Endothelial cell of umbilical vein (primary cell): ENCODE data around the gene TERT. TPM values are rescaled to one million over a fixed set of nuclear protein-coding genes. Genes with fewer than 3 reads are reported as not detected.
"Not testable (repeated sequence)": the region's sequence is repeated elsewhere in the genome, so short reads cannot be mapped to it uniquely, and the experiment has no call there.

Experiments used
- BruUV-seq: library from RNA; stranded (reverse); fragments of 400-500 nt; replicated peaks from 2 replicates; lab custom pipeline; 2021; lab: Mats Ljungman, UMichigan
- CTCF ChIA-PET: fragments of 300-600, 350-600 bp; sonication (Branson Sonifier 250); formaldehyde crosslinking; loops from one replicate; lab custom pipeline; 2021; ENCODE audit warnings: antibody characterized with exemption, inconsistent platforms; lab: Charles Lee
- POLR2A ChIA-PET: fragments of 300-600, 350-600 bp; sonication (Branson Sonifier 250); formaldehyde crosslinking; loops from one replicate; lab custom pipeline; 2021; ENCODE audit warnings: antibody characterized with exemption, inconsistent platforms; lab: Charles Lee
- DNase-seq: peaks from one replicate; pipeline ENCODE4 v3.0.0-alpha.2; 2011; ENCODE audit warnings: low read depth, low spot score
- FAIRE-seq: peaks from 2 replicates; lab custom pipeline; 2011; peaks lifted over from hg19 to GRCh38; lab: Jason Lieb, UNC
- H2AFZ ChIP-seq: 2 replicates; pipeline ENCODE4 v1.6.0; 2012; ENCODE audit warnings: low read depth, low read length, control low read depth, inconsistent platforms
- H3K27ac ChIP-seq: 2 replicates; pipeline ENCODE4 v1.5.1; 2011; ENCODE audit warnings: low read depth, mild to moderate bottlenecking, control low read depth, low read length, moderate library complexity; ENCODE audit not compliant: insufficient read depth
- H3K27me3 ChIP-seq, 2 experiments: 2 replicates each; pipeline versions ENCODE4 v1.6.0 to v1.6.1; 2011; ENCODE audit warnings: low read length in 2 of 2, mixed read lengths in 1 of 2; ENCODE audit not compliant: control insufficient read depth in 2 of 2, insufficient read depth in 2 of 2
- H3K36me3 ChIP-seq, 2 experiments: 2 replicates in 1 of 2; 3 replicates in 1 of 2; pipeline ENCODE4 v1.5.1; 2011; ENCODE audit warnings: low read length in 2 of 2, mild to moderate bottlenecking in 1 of 2, moderate library complexity in 1 of 2; ENCODE audit not compliant: control insufficient read depth in 2 of 2, insufficient read depth in 2 of 2; ENCODE audit errors: extremely low read depth in 1 of 2
- H3K4me1 ChIP-seq: 3 replicates; pipeline ENCODE4 v1.5.1; 2011; ENCODE audit warnings: mild to moderate bottlenecking, low read length; ENCODE audit not compliant: control insufficient read depth, insufficient read depth; ENCODE audit errors: extremely low read depth
- H3K4me2 ChIP-seq: 2 replicates; pipeline ENCODE4 v1.6.1; 2011; ENCODE audit warnings: low read length, control low read depth, mixed read lengths; ENCODE audit not compliant: insufficient read depth
- H3K4me3 ChIP-seq, 3 experiments: fragments of 200-600 bp in 1 of 3; sonication (generic), shearing (Covaris generic) in 1 of 3; replicated peaks in 1 of 3; 2 replicates each; pipeline ENCODE4 v1.5.1; 2011 to 2016; ENCODE audit warnings: control low read depth in 3 of 3, low read length in 3 of 3, mild to moderate bottlenecking in 2 of 3, inconsistent platforms in 1 of 3, low read depth in 1 of 3, moderate library complexity in 1 of 3; ENCODE audit not compliant: insufficient read depth in 1 of 3
- H3K79me2 ChIP-seq: 2 replicates; pipeline ENCODE4 v1.6.0; 2012; ENCODE audit warnings: low read length, inconsistent platforms; ENCODE audit not compliant: control insufficient read depth, insufficient read depth
- H3K9ac ChIP-seq: replicated peaks from 2 replicates; pipeline ENCODE3; 2011; ENCODE audit warnings: low read length, control low read depth; ENCODE audit not compliant: insufficient read depth; ENCODE audit errors: extremely low read depth
- H3K9me1 ChIP-seq: replicated peaks from 3 replicates; pipeline ENCODE4 v1.6.0; 2011; ENCODE audit warnings: mild to moderate bottlenecking, low read length; ENCODE audit not compliant: control insufficient read depth, insufficient read depth; ENCODE audit errors: extremely low read depth
- H3K9me3 ChIP-seq: replicated peaks from 2 replicates; pipeline ENCODE4 v1.5.1; 2012; ENCODE audit warnings: low read length, inconsistent platforms; ENCODE audit not compliant: control insufficient read depth, insufficient read depth
- H4K20me1 ChIP-seq: replicated peaks from 2 replicates; pipeline ENCODE3; 2011; ENCODE audit warnings: mild to moderate bottlenecking, low read length; ENCODE audit not compliant: control insufficient read depth, insufficient read depth; ENCODE audit errors: extremely low read depth
- dilution Hi-C: fragments of 300-500 bp; cut with MboI; formaldehyde crosslinking; loops from one replicate; pipeline ENCODE4 v1.15.0; 2019; ENCODE audit warnings: low sequenced_read_pairs; ENCODE audit not compliant: extremely low pct_ligation_motif_present
- intact Hi-C: fragments of 100-400 bp; cut with micrococcal nuclease; formaldehyde crosslinking; loops from one replicate; pipeline ENCODE4 v1.10.0; 2022
- polyA plus RNA-seq, 4 experiments: library from polyadenylated mRNA; depleted of rRNA in 3 of 4; stranded (reverse) in 3 of 4; unstranded in 1 of 4; fragments of >200 nt; gene quantifications; 2 replicates each; pipeline versions ENCODE4 v1.2.1 to v1.2.3, GENCODE V29; 2011 to 2012; ENCODE audit warnings: missing spikeins in 1 of 4
- total RNA-seq: library from RNA; stranded (reverse); gene quantifications from 2 replicates; pipeline ENCODE4 v1.2.3, GENCODE V29; 2021

TERT gene
- total and polyA plus RNA-seq, 2 donors (not counting 3 experiments of a cell fraction or from before 2014, with no cell fraction given) = 0.04 TPM; not detected in 1

- FAIRE-seq, H4K20me1 ChIP-seq, CTCF ChIA-PET, H3K4me2 ChIP-seq, H3K9me3 ChIP-seq, H2AFZ ChIP-seq, DNase-seq, H3K27ac ChIP-seq, H3K9ac ChIP-seq, H3K27me3 ChIP-seq, H3K4me3 ChIP-seq, intact Hi-C loops, POLR2A ChIA-PET, BruUV-seq, dilution Hi-C loops, H3K4me1 ChIP-seq, H3K9me1 ChIP-seq: not testable (repeated sequence)
- Histone ChIP-seq H3K36me3 (peaks cover 3 to 58% of the 10 kb centered on the region in 2 experiments), H3K79me2 (peaks cover 16% of the 10 kb centered on the region)
Measured at GRCh38 chr5:1339818-1340210, 44.9 kb upstream of the TERT start.

GRCh38 chr5:1339139-1339817, 44.4 kb upstream of the TERT start:
- POLR2A ChIA-PET, dilution Hi-C loops, H3K9me3 ChIP-seq, H3K4me3 ChIP-seq, H3K4me1 ChIP-seq, intact Hi-C loops, H3K4me2 ChIP-seq, H3K27ac ChIP-seq, H3K9me1 ChIP-seq, BruUV-seq, H2AFZ ChIP-seq, CTCF ChIA-PET, H3K27me3 ChIP-seq, H3K9ac ChIP-seq, FAIRE-seq, DNase-seq, H4K20me1 ChIP-seq: not testable (repeated sequence)
- Histone ChIP-seq H3K79me2 (peaks cover 12% of the 10 kb centered on the region), H3K36me3 (peaks cover 3 to 60% of the 10 kb centered on the region in 2 experiments)
